Measurements from ENCODE around the gene BMPR1A.

Gene BMPR1A

GRCh38 chr10:86758189-86759072, 2.0 kb downstream of the BMPR1A start:
- Histone ChIP-seq H4K20me1 (ENCODE audit: control insufficient read depth, insufficient read depth, low read depth, low read length) (0 out of 2 replicates have a peak, but pooled peaks cover 3% of the 10 kb centered on the region), H3K4me3 (ENCODE audit: low read length) (no peak overlapping the region), H3F3A (ENCODE audit: control insufficient read depth, insufficient read depth) (0 out of 2 replicates have a peak, but pooled peaks cover 3% of the 10 kb centered on the region), H3K4me2 (ENCODE audit: low read length) (no peak overlapping the region), H3K36me3 (ENCODE audit: control insufficient read depth, low read length) (no peaks in the 10 kb centered on the region), H3K27me3 (ENCODE audit: control insufficient read depth, low read length) (peaks cover 56% of the 10 kb centered on the region), H3K4me1 (ENCODE audit: control insufficient read depth, low read length) (no peaks in the 10 kb centered on the region), H3K9me3 (ENCODE audit: control insufficient read depth, insufficient read depth, low read length) (no peaks in the 10 kb centered on the region), H3K79me2 (ENCODE audit: control insufficient read depth, low read length) (no peaks in the 10 kb centered on the region), H3K9me2 (replicated peaks; ENCODE audit: control insufficient read depth, low read length) (no peaks in the 10 kb centered on the region), H3K27ac (ENCODE audit: low read depth, low read length) (no peak overlapping the region)
- TF ChIP-seq EZH2phosphoT487 (IDR thresholded peaks at IDR 0.05; ENCODE audit: borderline replicate concordance, low read length) (no peak), CTCF (IDR thresholded peaks at IDR 0.05; ENCODE audit: low read depth, low read length, poor library complexity, severe bottlenecking) (no peak)

- H3K9me2 ChIP-seq (replicated peaks; ENCODE audit: control insufficient read depth, low read length) = no peaks in the 10 kb centered on the region
- no peaks in the 10 kb centered on the region for H3K36me3 ChIP-seq (ENCODE audit: control insufficient read depth, low read length)
- no peak overlapping the region for H3K27ac ChIP-seq (ENCODE audit: low read depth, low read length)
- H3K9me3 ChIP-seq (ENCODE audit: control insufficient read depth, insufficient read depth, low read length) = no peaks in the 10 kb centered on the region
- H3K79me2 ChIP-seq (ENCODE audit: control insufficient read depth, low read length) = no peaks in the 10 kb centered on the region
- no peak overlapping the region for H3K4me3 ChIP-seq (ENCODE audit: low read length)
- H4K20me1 ChIP-seq (ENCODE audit: control insufficient read depth, insufficient read depth, low read depth, low read length) = 0 out of 2 replicates have a peak, but pooled peaks cover 3% of the 10 kb centered on the region
- 0 out of 2 replicates have a peak, but pooled peaks cover 3% of the 10 kb centered on the region for H3F3A ChIP-seq (ENCODE audit: control insufficient read depth, insufficient read depth)
- TF ChIP-seq CTCF (IDR thresholded peaks at IDR 0.05; ENCODE audit: low read depth, low read length, poor library complexity, severe bottlenecking) (no peak), EZH2phosphoT487 (IDR thresholded peaks at IDR 0.05; ENCODE audit: borderline replicate concordance, low read length) (no peak)
- peaks cover 52% of the 10 kb centered on the region for H3K27me3 ChIP-seq (ENCODE audit: control insufficient read depth, low read length)
- H3K4me1 ChIP-seq (ENCODE audit: control insufficient read depth, low read length) = no peaks in the 10 kb centered on the region
- no peak overlapping the region for H3K4me2 ChIP-seq (ENCODE audit: low read length)
These were observed 2.8 kb downstream of the BMPR1A start for GRCh38 chr10:86759073-86759672.

DNA sequence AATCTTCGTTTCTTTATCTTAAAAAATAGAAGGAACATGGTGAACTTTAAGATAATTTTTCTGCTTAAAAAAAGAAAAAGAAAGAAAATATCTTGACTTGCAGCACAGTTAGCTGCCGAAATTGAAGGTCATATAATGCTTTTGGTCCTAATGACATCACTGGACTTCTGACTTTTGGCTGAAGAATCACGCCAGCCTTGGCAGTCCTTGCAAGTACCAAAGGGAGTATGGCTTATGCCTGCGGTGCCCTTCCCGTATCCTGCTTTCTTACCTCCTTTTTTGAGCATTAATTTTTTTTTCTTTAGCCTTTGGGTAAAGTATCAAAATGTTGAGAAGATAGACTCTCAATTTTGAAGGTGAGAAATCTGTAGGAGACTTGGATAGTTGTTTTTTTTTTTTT, 7.0 kb downstream of the BMPR1A start:
- H3K79me2 ChIP-seq (ENCODE audit: control insufficient read depth, low read length) = no peaks in the 10 kb centered on the region
- H3F3A ChIP-seq (ENCODE audit: control insufficient read depth, insufficient read depth) = no peaks in the 10 kb centered on the region
- no peaks in the 10 kb centered on the region for H3K4me1 ChIP-seq (ENCODE audit: control insufficient read depth, low read length)
- H3K36me3 ChIP-seq (ENCODE audit: control insufficient read depth, low read length) = no peaks in the 10 kb centered on the region
- no peak overlapping the region for H3K4me3 ChIP-seq (ENCODE audit: low read length)
- TF ChIP-seq EZH2phosphoT487 (IDR thresholded peaks at IDR 0.05; ENCODE audit: borderline replicate concordance, low read length) = no peak
- no peak for TF ChIP-seq CTCF (IDR thresholded peaks at IDR 0.05; ENCODE audit: low read depth, low read length, poor library complexity, severe bottlenecking)
- no peaks in the 10 kb centered on the region for H3K9me3 ChIP-seq (ENCODE audit: control insufficient read depth, insufficient read depth, low read length)
- peaks cover 18% of the 10 kb centered on the region for H3K27me3 ChIP-seq (ENCODE audit: control insufficient read depth, low read length)
- no peaks in the 10 kb centered on the region for H3K9me2 ChIP-seq (replicated peaks; ENCODE audit: control insufficient read depth, low read length)
- no peak overlapping the region for H3K4me2 ChIP-seq (ENCODE audit: low read length)
- H3K27ac ChIP-seq (ENCODE audit: low read depth, low read length) = no peak overlapping the region
- H4K20me1 ChIP-seq (ENCODE audit: control insufficient read depth, insufficient read depth, low read depth, low read length) = no peaks in the 10 kb centered on the region

Measured in DOHH2 (cell line).